ENCODE results near the gene GPER1.
"Not testable (repeated sequence)": the region's sequence is repeated elsewhere in the genome, so short reads cannot be mapped to it uniquely, and the experiment has no call there.

The GPER1 gene

GRCh38 chr7:1068013-1068412 lies 19.9 kb upstream of the GPER1 start:
- no peak for TF ChIP-seq POLR2A (IDR thresholded peaks at IDR 0.05; ENCODE audit: low read depth, low read length)
- no peak for FAIRE-seq

DNA sequence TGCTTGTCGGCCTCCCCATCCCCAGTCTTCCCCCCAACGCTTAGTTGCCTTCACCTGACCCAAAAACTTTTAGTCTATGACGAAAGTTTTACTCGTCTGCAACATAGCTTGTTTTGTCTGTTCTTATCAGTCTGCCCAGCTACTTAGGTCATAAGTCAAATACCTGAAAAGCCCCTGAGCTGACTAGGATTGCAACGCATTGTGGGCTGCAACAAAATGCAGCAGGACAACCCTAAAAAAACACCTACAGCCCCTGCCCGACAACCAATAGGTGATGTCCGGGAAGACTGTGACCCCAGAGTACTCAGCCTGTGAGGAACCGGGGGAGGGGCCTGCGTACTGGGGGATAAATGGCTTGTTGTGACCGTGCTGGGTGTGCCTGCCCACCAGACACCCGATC lies 19.3 kb upstream of the GPER1 start:
- FAIRE-seq (no peak), DNase-seq (ENCODE audit: insufficient read length, low spot score) (no peak)
- TF ChIP-seq POLR2A (IDR thresholded peaks at IDR 0.05; ENCODE audit: low read depth, low read length), result no peak

More at GRCh38 chr7:1068013-1068412, 19.9 kb upstream of the GPER1 start:
- no peak for DNase-seq (ENCODE audit: insufficient read length, low spot score)

GRCh38 chr7:1070544-1071011 lies 17.3 kb upstream of the GPER1 start:
- DNase-seq (ENCODE audit: insufficient read length, low spot score), result no peak
- TF ChIP-seq POLR2A (IDR thresholded peaks at IDR 0.05; ENCODE audit: low read depth, low read length), result no peak
- no peak for FAIRE-seq

DNA sequence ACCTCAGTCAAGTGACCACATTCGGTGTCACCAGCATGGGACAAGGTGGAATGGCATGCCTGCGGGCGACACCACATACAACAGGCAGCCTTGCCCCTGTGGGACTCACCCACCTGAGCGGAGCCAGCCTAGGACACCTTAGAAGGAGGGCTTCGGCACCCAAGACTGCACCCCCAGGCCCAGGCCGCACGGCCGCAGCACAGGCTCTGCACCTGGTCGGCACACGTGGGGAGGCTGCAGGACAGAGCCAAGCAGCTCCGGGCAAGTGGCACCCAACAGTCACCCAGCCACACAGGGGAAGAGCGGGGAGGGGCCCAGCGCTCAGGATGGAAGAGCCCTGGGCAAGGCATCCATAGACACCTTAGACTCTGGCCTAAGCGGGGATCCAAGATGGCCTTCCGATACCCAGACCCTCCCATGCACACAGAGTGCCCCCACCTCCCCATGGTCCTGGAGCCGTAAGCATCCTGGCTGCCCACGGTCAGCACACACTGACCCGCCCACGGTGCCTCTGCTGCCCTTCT lies 16.1 kb upstream of the GPER1 start:
- no peak for FAIRE-seq
- no peak for DNase-seq (ENCODE audit: insufficient read length, low spot score)
- no peak for TF ChIP-seq POLR2A (IDR thresholded peaks at IDR 0.05; ENCODE audit: low read depth, low read length)

DNA sequence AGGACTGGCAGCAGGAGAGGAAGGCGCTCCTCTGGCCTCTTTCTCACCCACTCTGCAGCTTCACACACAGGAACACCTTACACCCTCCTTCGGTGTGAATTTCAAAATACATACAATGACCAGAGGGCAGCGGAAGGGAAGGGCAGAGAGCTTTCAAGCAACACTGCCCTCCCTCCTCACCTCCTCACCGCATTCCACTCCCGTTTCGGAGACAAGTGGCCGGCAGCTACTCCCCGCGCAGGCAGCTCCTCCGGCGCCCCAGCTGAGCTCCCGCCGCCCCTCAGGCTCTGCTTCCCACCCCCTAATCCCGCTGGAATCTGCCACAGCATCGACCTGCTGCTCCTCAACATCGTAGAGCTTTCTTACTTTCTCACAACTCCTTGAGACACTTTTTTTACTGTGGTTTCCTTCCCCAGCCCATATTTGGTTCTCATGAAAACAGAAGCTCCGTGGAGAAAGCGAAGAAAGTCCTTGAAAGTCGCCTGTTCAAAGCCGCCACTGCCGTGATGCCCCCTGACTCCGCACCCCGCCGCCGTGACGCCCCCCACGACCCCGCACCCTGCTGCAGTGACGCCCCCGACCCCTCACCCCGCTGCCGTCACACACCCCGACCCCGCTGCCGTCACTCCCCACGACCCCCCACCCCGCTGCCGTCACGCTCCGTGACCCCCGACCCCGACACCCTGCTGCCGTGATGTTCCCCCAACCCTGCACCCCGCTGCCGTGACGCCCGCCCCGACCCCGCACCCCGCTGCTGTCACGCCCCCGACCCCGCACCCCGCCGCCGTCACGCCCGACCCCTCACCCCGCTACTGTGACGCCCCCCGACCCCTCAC lies 14.6 kb upstream of the GPER1 start:
- FAIRE-seq (no peak), DNase-seq (ENCODE audit: insufficient read length, low spot score) (no peak)
- no peak for TF ChIP-seq POLR2A (IDR thresholded peaks at IDR 0.05; ENCODE audit: low read depth, low read length)

DNA sequence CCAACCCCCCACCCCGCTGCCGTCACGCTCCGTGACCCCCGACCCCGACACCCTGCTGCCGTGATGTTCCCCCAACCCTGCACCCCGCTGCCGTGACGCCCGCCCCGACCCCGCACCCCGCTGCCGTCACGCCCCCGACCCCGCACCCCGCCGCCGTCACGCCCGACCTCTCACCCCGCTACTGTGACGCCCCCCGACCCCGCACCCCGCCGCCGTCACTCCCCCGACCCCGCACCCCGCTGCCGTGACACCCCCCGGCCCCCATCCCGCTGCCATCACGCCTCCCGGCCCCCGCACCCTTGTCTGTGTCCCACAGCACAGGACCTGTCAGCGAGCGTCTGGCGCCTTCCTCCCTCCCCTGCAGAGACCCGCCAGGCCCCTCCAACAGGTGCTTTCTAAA lies 13.9 kb upstream of the GPER1 start:
- not testable (repeated sequence) for DNase-seq (ENCODE audit: insufficient read length, low spot score); FAIRE-seq

DNA sequence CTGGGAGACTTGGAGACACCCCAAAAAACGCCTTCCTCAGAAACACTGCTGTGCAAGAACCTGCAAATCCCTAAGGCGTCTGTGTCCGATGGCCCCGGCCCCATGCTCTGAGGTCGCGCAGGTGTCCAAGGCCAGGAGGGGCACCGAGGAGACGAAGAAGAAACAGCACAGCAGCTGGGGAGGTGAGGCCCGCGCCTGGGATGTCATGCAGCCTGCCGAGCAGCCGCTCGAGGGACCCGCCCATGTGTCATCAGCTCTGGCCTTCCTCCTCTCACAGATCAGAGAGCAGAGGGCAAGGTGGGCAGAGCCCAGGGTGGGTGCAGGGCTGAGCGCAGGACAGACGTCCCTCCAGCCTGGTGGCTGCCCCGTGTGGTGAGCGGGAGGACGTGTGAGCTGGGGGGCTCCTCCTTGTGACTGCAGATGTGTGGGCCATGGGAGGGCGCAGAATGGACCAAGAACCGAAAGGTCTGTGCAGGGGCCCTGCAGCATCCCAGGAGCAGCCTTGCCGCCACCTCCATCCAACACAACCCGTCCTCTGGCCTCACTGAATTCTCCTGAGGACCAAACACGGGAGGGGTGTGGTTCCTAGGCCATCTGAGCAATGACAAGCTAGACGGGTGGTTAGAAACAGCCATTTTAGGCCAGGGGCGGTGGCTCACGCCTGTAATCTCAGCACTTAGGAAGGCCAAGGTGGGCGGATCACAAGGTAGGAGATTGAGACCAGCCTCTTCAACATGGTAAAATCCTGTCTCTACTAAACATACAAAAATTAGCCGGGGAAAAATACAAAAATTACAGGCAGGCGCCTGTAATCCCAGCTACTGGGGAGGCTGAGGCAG lies 13.1 kb upstream of the GPER1 start:
- no peak for TF ChIP-seq POLR2A (IDR thresholded peaks at IDR 0.05; ENCODE audit: low read depth, low read length)
- DNase-seq (ENCODE audit: insufficient read length, low spot score) (no peak), FAIRE-seq (no peak)

DNA sequence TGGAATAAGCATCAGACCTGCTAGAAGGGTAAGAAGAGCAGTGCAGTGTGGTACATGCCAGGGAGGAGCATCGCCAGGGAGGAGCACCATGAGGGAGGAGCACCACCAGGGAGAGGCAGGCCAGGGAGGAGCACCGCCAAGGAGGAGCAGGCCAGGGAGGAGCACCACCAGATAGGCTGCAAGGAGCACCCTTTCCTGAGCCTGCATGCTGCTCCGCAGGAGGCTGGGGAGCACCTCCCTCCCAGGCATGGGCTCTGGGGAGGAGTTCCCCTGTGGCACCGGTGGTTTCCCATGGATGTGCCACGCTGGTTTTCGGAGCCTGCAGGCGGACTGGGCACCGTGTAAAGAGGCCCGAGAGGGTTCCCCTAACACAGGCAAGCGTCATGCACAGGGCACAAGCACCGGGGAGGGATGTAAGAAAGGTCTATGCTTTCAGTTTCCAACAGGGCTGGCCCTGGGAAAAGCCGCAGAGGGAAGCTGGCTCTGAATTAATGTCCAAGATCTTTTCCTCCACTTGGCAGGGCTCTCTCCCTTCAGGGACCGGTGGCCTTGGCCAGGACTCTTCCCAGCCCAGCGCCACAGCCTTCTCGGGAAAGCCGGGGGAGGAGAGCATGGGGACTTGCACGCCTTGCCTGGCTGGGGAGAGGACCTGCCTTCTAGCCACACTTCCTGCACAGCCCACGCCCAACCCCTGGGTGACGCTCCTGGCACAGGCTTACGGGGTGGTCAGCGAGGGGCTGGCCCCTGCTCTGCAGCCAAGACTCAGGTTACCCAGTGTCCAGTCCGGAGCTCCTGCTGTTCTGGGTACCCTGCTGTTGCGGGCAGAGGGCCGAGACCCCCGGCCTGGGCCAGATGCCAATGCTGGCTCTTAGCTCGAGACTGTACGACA lies 11.5 kb upstream of the GPER1 start:
- no peak for DNase-seq (ENCODE audit: insufficient read length, low spot score)
- no peak for FAIRE-seq

GRCh38 chr7:1078519-1078918 lies 9.4 kb upstream of the GPER1 start:
- DNase-seq (ENCODE audit: insufficient read length, low spot score), result no peak
- no peak for FAIRE-seq
- TF ChIP-seq POLR2A (IDR thresholded peaks at IDR 0.05; ENCODE audit: low read depth, low read length), result no peak

More for the DNA sequence above, 11.5 kb upstream of the GPER1 start:
- TF ChIP-seq POLR2A (IDR thresholded peaks at IDR 0.05; ENCODE audit: low read depth, low read length), result no peak

DNA sequence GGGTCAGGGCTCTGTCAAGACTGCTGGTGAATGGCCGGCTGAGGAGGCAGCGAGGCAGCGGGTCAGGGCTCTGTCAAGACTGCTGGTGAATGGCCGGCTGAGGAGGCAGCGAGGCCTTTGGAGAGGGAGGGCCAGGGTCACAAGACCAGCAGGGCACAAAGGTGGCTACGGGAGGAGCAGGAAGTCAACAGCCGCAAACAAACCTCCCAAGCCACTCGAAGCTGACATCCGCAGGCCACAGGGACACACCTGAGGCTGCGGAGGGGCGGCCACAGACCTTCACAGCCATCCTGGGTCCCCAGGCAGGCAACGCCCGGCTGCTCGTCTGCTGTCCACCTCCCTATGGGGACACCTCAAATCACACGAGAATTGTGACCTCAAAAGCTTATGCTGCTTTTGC lies 8.9 kb upstream of the GPER1 start:
- TF ChIP-seq POLR2A (IDR thresholded peaks at IDR 0.05; ENCODE audit: low read depth, low read length), result no peak
- FAIRE-seq (no peak), DNase-seq (ENCODE audit: insufficient read length, low spot score) (no peak)

GRCh38 chr7:1079546-1079945 lies 8.4 kb upstream of the GPER1 start:
- FAIRE-seq (no peak), DNase-seq (ENCODE audit: insufficient read length, low spot score) (no peak)
- no peak for TF ChIP-seq POLR2A (IDR thresholded peaks at IDR 0.05; ENCODE audit: low read depth, low read length)

DNA sequence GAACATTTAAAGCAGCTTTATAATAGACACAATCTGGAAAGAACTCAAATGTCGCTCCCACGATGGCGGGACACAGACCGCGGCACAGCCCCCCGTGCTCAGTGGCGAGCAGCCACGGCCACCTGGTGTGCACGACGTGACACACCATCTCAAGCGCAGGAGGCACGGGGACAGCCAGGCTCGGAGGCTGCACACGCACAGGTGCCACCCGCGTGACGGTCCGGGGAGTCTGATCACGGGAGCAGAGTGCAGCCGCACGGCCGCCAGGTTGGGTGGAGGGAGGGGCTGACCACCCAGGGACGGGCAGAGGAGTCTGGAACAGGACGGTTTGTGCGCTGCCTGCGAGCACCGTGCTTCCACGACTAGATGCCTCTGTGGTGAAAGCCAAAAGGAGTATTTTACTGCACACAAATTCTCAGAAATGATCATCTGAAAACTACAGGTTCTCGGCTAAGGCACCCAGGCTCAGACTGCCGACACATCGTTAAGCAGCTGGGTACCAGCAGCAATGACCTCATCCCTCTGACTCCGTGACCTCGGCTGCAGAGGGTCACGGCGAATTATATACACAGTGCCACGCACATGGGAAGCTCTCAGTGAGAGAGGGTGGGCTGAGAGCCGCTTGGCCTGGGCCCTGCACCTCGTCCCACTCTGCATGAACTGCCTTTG lies 7.5 kb upstream of the GPER1 start:
- DNase-seq (ENCODE audit: insufficient read length, low spot score) (no peak), FAIRE-seq (no peak)
- TF ChIP-seq POLR2A (IDR thresholded peaks at IDR 0.05; ENCODE audit: low read depth, low read length), result no peak

GRCh38 chr7:1080921-1081255 lies 7.0 kb upstream of the GPER1 start:
- FAIRE-seq (no peak), DNase-seq (ENCODE audit: insufficient read length, low spot score) (no peak)
- TF ChIP-seq POLR2A (IDR thresholded peaks at IDR 0.05; ENCODE audit: low read depth, low read length), result no peak
